Measurements from ENCODE around the gene IDH1.

DNA sequence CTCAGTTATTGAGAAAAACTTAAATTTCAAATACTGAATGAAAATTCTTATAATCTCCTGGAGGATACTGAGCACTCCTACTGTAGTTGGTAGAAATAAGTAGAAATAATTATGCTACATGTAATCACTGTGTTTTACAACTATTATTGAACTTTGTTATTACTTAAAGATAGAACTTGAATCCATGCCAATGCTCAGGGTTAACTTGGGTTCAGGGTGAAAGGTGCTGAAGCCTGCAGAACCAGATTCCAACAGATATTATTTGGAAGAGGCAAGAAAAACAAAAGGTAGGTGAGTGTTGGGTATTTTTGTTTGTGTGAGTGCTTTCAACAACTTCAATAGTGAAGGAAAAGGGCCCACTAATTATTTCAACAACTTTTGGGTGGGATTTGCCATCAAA, 10.4 kb downstream of the IDH1 start:
- TF ChIP-seq SIN3A (IDR thresholded peaks at IDR 0.05; ENCODE audit: borderline replicate concordance, insufficient read depth, low read length): no peak
- TF ChIP-seq TAF1 (IDR thresholded peaks at IDR 0.05; ENCODE audit: borderline replicate concordance, insufficient read depth, low read length): no peak
- TF ChIP-seq POLR2AphosphoS5 (IDR thresholded peaks at IDR 0.05; ENCODE audit: low read depth, low read length): no peak
- TF ChIP-seq FOXP2 (optimal IDR thresholded peaks at IDR 0.05; ENCODE audit: borderline replicate concordance, extremely low read depth, extremely low read length, insufficient read depth): no peak
- TF ChIP-seq, protein P1, sequence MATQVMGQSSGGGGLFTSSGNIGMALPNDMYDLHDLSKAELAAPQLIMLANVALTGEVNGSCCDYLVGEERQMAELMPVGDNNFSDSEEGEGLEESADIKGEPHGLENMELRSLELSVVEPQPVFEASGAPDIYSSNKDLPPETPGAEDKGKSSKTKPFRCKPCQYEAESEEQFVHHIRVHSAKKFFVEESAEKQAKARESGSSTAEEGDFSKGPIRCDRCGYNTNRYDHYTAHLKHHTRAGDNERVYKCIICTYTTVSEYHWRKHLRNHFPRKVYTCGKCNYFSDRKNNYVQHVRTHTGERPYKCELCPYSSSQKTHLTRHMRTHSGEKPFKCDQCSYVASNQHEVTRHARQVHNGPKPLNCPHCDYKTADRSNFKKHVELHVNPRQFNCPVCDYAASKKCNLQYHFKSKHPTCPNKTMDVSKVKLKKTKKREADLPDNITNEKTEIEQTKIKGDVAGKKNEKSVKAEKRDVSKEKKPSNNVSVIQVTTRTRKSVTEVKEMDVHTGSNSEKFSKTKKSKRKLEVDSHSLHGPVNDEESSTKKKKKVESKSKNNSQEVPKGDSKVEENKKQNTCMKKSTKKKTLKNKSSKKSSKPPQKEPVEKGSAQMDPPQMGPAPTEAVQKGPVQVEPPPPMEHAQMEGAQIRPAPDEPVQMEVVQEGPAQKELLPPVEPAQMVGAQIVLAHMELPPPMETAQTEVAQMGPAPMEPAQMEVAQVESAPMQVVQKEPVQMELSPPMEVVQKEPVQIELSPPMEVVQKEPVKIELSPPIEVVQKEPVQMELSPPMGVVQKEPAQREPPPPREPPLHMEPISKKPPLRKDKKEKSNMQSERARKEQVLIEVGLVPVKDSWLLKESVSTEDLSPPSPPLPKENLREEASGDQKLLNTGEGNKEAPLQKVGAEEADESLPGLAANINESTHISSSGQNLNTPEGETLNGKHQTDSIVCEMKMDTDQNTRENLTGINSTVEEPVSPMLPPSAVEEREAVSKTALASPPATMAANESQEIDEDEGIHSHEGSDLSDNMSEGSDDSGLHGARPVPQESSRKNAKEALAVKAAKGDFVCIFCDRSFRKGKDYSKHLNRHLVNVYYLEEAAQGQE (IDR thresholded peaks at IDR 0.05; ENCODE audit: insufficient read depth in 1 of 2, low read depth in 2 of 2, low read length in 2 of 2): no peak
